NCI-H1105 treated with DMSO at 0.1 percent for 48 hours (cell line): Measurements from ENCODE around the gene LPCAT1.

Experiments
- DNase-seq: peaks from one replicate; lab custom pipeline; 2025; lab: John Stamatoyannopoulos, UW

LPCAT1 gene

DNA sequence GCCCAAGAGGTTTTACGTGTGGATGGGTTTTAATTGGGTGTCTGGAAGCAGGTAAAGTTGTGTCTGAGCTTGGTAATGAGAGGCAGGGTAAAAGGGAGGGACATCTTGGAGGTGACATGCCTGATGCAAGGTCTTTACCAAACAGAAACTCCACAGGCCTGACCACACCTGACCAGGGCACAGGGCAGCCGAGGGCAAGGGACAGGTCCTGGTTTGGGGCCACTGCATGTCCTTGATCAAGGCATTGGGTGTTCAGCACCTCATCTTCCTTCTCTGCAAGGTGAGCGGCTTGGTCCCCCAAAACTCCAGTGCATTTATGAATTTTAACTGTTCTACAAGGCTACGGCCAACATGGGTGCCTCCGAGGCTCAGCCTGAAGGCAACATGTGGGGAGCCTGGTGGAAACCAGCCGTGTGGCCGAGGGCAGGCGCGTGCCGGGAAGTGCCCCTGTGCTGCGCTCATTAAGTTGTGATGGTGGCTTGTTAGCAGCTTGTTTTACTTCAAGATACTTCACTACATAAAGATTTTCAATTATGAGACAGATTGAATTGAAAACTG is 30.7 kb upstream of the LPCAT1 start:
- DNase-seq, result no peak

DNA sequence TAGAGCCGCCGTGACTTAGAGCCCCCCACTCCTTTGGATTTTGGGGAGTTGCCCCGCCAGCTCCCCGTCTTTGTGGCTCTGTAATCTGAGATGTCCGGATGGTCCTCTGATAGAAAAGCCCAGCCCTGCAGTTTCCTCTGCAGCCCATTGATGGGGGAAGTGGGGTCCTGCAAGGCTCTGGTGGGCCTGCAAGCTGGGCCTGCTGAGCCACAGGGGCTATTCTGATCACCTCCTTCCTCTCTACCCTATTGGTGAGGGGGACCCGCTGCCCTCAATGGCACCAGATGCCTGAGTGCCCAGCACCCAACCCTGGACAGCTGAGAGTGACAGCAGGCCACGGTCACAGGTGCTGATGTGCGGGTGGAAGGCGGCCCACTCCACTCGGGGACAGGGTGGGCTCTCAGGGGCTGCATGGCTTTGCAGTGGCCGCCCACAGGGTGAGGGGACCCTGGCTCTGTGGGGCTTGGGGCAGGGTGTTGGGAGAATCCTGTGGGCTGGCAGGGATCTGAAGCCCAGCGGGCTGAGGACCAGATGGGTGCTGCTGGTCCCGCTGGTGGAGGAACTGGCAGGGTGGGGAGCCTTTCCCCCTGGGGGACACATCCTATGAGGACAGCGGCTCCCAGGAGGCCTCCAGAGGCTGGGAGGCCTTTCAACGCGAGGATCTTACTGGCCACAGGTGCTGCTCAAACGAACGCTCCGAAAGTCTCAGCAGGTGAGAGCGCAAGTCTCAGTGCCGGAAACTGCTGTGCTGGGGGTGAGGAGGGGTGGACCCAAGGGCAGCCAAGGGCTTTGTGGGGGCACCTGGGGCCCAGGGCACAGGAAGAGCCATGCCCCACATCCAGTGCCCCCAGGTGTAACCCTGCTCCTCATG is 30.0 kb upstream of the LPCAT1 start:
- DNase-seq, result no peak

DNA sequence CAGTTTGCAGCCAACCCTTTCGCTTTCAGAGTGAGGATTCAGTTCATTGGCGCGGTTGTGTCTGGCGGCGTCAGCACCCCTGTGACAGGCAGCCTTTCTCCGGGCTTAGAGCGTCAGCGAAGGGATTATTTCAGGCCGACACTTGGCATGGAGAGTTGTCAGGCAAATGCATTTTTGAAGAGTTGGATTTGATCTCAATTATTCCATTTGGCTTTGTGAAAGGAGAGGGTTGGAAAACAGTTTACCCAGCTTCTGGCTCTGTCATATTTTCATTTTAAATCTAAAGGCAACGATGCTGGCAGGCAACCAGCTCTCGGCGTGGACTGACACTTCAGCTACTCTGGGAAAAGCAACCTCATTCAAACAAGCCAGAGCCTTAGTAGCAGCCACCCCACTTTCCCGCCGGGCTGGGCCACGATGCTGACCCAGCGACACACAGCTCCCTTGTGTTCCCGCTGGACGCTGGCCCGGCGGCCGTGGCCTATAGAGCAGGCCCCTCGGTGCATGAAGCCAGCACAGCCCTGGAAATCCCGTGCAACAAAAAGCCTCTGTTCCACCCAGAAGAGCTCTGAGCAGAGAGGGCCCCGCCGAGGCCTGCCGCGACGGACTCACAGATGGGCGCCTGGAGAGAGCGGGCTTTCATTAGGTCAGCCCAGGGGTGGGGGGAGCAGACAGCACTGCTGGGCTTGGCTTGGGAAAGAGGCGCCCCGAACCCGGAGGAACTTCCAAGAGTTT is 28.9 kb upstream of the LPCAT1 start:
- peak; percentile 85 for DNase-seq

DNA sequence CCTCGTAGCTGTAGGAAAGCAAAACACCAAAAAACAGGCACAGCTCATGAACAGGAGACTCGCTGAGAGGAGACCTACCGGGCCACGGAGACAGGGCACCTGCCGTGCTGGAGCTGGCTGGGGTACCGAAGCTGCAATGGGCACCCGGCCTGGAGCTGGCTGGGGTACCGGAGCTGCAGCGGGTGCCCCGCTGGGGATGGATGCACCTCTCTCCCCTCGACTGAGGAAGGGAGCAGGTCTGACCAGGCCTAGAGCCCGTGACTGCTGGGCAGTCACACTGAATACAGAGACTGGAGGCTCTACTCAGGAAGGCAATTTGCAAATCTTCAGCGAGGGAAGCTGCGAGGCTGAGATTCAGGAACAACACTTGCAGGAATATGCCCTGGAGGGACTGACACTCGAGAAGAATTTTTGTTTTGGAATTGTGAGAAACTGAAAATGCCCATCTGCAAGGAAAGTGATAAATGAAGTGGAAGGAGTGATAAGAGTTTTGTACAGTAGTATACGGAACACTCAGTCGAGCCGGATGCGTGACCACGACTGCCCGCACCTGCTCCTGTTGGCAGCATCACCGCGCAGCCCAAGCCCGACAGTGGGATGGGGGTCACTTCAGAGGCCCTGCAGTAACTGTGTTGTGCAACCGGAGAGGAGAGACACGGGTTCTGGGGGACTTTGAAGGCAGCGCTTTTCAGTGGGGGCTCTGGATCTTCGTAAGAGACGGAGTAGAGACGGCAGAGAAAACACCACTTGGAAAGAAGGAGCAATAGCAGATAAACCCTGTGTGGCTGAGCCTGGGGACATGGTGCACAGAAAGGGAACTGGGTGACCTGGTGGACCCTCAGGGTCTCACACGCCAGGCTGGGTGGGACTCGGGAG is 27.9 kb upstream of the LPCAT1 start:
- peak; percentile 34 for DNase-seq

DNA sequence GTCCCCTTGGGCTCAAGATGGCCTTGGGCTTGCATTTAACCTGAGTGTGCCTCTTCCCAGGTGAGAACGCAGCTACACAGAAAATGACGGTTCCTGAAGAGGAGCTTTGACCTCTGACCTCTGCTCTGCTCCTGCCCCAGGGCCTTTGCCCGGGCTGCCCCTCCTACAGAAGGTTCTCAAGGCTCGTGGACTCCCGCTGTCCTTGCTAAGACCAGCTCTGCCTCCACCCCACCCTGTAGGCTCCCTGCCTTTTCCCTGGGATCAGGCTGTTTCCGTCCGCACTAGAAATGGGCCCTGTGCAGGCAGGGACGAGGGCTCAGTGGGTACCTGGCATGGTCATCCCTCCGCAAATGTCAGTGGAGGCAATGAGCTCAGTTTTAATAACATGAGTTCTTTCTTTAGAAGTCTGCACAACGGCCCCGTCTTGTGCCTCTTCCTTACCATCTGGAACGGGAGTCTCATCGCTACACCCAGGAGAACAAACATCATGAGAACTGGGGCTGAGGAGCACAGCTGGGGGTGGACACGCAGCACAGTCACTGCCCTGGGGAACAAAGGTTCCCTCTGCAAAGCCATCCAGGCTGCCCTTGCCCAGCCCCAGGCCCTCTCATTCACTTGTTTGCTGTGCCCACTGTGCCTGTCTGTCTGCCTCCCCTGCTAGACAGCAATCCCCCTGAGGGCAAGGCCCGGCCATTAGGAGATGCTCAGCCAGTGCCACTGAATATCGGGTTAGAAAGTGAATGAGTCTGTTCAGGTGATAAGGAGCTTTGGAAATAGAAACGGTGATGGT is 26.7 kb upstream of the LPCAT1 start:
- no peak for DNase-seq

DNA sequence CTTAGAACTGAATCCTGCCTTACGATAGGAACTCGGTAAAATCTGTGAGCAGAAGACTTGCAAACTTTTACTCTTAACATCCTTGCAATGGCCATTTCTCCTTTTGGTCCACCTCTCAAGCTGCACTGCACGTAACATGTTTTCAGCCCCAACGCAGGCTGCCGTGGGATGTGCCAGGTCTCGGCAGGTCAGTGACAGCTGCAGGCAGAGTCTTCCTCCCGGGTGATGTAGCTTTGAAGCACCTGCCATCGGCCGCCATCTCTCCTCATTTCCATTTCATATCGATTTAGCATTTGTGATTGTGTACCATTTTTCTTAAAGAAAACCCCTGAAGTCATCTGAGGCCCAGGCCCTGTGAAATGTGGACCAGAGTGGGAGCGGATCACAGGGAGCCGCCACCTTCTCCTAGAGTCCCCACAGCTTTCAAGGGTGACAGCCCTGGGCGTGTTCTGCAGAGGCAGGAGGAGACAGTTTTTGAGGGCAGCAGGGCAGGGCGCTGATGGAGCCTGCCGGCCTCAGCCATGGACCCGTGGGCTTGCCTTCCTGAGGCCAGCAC is 25.8 kb upstream of the LPCAT1 start:
- no peak for DNase-seq

DNA sequence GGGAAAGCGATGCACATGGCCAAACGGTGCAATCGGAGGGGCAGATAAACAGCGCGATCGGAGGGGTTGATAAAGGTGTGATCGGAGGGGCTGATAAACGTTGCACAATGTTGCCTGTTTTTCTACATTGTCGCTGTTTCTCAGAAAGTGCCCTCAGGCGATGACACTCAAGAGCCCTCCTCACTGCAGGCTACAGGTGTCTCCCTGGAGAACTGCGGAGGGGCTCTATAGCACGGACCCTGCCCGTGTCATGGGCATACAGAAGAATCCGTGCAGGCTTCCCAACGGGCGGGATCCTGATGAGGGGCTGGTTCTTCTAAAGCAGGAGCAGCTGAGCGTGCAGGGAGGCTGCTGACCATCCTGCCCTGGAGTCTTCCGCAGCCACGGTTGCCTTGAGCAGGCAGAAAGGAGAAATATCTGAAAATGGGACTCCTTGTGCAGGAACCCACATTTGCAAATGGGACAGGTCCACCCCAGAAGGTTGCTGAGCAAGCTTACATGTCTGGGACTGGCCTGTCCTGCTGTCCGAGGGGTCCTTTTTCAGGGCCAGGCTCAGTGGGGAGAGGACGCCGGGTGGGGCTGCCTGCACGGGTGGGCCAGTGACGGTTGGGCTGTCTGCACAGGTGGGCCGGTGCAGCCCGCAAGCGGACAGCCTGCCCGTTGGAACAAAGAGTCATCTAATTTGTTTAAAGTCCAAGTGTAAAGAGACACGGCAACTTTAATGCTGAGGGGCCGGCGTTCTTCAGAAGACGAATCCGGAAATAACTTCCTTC is 25.1 kb upstream of the LPCAT1 start:
- DNase-seq, result no peak

DNA sequence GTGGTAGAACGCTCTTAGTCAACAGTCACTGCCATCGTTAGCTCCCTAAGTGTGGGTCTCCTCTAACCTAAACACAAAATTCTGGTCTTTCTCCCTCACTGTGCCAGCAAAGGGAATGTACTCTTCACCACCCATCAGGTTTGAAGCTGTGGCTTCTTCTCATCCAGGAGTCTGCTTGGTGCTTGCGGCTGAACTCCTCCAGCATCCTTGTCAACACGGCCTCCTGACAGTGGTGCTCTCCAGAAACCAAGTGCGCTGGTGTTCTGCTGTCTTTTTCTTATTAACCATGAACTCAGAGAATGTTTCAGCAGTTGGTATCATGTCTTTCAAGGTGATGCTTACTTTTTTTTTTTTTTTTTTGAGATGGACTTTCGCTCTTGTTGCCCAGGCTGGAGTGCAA is 23.9 kb upstream of the LPCAT1 start:
- DNase-seq, result no peak

DNA sequence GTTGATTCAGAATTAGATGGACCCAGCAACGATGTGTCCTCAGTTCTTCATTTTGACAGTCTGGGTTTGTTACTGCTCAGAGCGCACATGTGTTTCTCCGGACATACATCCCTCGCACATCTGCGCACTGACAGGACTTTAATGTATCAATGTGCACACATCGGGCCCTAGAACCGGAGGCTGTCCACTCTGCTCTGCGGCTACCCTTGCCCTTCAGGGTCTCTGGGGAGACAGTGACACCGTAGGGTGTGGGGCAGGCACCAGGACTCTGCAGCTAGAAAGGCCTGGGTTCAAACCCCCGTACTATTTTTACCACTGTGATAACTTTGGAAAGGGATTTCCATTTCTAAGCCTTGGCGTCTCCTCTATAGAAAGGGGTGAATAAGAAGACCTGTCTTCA is 23.5 kb upstream of the LPCAT1 start:
- no peak for DNase-seq

DNA sequence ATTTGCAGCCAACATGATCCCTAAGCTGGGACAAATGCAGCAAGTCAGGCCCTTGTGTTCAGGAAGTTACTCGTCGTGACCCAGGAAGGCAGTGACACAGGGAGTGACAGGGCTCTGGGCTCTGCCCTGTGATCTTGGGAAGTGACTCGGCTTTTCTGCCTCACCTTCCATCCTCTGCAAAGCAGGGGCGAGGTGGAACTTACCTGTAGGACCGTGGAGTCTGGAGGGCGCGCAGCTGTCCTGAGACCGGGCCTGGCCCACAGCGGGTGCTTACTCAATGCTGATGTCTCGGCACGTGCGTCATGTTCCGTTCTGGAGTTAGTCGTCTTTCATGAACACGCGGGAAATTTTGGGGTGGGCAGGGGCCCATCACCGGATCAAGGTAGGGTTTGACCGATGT is 22.8 kb upstream of the LPCAT1 start:
- no peak for DNase-seq

DNA sequence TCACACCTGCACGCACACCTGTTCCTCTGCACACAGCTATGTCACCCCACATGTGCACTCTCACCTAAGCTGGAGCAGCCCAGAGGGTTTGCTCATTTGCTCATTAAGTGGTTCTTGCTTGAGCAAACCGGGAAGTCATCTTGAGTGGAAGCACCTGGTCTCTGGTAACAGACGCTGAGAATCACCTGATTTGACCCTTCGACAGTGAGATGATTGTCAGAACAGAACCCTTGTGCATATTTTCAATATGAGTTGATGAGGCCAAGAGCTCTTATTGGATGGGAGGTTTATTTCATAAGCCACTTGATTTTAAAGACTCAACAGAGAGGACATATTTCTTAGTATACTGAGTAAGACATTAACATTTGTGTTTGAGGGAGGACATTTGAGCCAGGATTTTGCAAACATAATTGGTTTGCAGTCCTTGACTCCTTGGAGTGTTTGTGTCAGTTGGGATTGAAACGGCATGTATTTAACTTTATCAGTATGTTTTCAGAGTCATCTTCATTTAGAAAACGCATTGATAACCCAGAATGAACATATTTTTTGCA is 22.1 kb upstream of the LPCAT1 start:
- DNase-seq, result peak; percentile 69

DNA sequence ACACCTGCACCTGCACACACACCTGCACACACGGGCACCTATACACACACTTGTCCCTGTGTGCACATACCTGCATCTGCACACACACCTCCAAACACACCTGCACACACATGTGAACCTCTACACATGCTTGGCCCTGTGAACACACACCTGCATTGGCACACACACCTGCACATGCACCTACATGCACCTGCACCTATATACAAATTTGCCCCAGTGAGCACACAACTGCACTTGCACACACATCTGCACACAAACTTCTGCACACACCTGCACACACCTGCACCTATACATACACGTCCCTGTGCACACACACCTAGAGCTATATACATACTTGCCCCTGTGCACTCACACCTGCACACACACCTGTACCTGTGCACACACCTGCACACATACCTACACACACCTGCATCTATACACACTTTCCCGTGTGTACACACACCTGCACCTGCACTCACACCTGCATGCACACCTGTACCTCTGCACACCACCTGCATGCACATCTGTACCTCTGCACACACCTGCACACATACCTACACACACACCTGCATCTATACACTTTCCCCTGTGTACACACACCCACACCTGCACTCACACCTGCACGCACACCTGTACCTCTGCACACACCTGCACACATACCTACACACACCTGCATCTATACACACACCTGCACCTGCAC is 21.5 kb upstream of the LPCAT1 start:
- no peak for DNase-seq

DNA sequence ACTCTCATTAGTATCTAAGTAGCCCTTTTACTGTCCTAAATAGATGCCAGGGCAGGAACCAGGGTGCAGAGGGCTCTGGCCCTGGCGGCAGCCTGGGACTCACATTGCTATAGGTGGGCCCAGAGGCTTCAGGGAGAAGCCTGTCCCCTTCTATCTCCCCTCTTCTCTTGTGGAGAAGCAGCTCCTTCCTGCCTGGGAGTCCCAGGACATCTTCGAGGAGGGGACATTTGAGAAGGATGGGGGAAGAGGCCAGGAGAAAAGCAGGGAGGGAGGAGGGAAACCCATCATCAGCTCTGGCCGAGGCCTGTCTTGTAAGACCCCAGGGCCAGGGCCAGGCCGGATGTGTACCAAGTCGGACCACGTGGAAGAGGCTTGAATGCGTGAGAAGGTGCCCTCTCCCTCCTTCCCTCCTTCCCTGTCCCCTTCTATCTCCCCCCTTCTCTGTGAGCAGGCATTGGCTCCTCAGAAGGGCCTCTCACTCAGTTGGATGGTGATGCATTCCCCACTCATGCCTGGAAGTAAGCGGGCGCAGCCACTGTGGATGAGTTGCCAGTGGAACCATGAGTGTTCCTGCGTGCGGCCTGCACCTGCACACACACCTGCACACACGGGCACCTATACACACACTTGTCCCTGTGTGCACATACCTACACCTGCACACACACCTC is 20.7 kb upstream of the LPCAT1 start:
- DNase-seq, result no peak

DNA sequence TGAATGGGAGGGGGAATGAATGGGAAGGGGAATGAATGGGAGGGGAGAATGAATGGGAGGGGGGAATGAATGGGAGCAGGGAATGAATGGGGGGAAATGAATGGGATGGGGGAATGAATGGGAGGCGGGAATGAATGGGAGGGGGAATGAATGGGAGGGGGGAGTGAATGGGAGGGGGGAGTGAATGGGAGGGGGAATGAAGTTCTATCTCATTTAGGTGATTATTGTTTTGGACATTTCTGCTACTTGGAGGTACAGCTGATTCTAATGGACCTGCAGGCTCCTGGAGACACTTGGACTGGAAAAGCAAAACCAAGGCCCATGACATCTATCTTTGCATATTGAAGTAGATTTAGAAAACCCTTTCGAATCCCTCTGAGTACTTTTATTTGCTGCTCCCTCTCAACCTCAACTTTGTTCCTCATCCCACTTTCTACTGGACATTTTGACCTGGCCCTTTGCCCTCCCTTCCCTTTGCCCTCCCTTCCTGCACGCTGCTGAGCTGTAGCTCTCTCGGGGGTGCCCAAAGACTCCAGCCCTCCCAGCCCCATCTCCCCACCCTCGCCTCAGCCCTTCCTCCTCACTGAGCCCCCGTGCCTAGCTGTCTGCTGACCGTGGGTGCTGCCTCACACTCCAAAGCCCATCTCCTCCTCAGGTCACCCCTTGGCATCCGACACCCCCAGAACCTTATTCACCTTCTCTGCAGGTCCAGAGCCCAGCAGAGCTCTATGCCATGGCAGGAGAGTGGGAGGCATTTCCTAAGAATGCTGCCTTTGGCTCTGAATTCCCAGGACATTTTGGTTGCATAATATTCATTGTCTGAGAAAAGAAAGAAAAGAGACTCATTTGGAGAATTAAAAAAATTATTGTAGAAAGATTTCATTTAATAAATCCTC is 19.9 kb upstream of the LPCAT1 start:
- DNase-seq, result no peak

DNA sequence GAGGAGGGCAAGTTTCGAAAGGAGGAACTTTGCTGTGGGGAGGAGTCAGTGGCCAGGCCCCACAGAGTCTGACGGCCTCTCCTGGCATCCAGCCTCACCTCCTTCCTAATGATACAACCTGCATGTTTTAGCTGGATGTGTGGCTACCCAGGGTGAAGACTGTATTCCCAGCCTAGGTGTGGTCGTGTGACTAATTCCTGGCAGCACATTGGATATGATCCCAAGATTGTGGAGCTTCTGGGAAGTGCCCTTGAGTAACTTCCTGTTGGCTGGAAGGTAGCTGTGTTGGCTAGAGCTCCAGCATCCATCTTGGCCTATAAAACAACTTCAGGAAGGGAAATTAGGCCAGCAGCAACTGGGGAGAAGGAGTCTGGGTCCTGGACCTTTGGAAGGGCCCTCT is 19.0 kb upstream of the LPCAT1 start:
- DNase-seq, result no peak

DNA sequence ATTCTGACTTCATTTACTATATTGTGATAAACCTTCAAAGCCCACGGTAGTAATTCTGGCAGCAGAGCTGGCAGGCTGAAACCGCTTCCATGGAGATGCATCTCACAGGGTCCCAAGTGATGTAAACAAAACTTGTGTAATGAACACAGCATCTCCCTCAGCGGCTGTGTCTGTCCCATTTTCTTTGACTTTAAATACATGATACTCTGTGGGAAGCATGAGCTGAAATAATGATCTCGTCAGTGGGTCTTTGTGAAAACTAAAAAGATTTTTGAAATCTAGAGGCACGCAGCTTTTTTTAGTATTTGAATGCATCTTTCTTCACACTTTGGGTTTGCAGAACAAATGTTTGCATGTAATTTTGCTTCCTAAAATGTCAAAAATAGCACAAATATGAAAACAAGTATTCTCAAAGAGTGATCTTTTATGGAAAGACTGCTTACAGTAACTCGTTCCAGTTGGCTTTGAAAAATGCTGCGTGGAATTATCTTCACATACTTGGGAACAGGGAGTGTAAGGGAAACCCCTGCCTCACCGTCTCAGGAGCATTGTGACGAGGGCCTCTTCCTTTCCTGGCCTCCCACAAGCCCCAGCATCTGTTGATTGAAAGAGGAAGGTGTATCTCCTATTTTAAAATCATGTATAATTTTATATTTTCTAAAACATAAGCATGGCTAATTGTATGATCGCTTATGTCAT is 18.1 kb upstream of the LPCAT1 start:
- DNase-seq, result no peak
